SJSA1 (cell line): ENCODE data around the gene CAMK2B. TPM values are rescaled to one million over a fixed set of nuclear protein-coding genes. Genes with fewer than 3 reads are reported as not detected.

Experiments
- DNase-seq, 2 experiments: peaks; one replicate each; pipeline ENCODE4 v3.0.0-alpha.2; 2015 to 2020; ENCODE audit warnings: low spot score in 2 of 2, low read depth in 1 of 2
- H3K27ac ChIP-seq: fragments of 250-450 bp; sonication (Bioruptor Pico); 2 replicates; pipeline ENCODE4 v1.5.1; 2020; ENCODE audit warnings: mild to moderate bottlenecking, moderate library complexity
- H3K27me3 ChIP-seq: fragments of 250-450 bp; sonication (Bioruptor Pico); replicated peaks from 2 replicates; pipeline ENCODE4 v1.5.1; 2020; ENCODE audit warnings: mild to moderate bottlenecking, moderate library complexity
- H3K36me3 ChIP-seq: fragments of 250-450 bp; sonication (Bioruptor Pico); 2 replicates; pipeline ENCODE4 v1.5.1; 2020; ENCODE audit warnings: mild to moderate bottlenecking
- H3K4me1 ChIP-seq: fragments of 250-450 bp; sonication (Bioruptor Pico); replicated peaks from 2 replicates; pipeline ENCODE4 v1.6.1; 2021; ENCODE audit warnings: mild to moderate bottlenecking
- H3K4me3 ChIP-seq: fragments of 250-450 bp; sonication (Bioruptor Pico); 2 replicates; pipeline ENCODE4 v1.5.1; 2020; ENCODE audit warnings: mild to moderate bottlenecking
- H3K9me3 ChIP-seq: fragments of 250-450 bp; sonication (Bioruptor Pico); replicated peaks from 2 replicates; pipeline ENCODE4 v1.5.1; 2020; ENCODE audit warnings: mild to moderate bottlenecking
- total RNA-seq: library from RNA; depleted of rRNA; stranded (reverse); fragments of >200 nt; shearing (Covaris generic); gene quantifications from 2 replicates; pipeline ENCODE4 v1.2.3, GENCODE V29; 2014; rRNA removed

CAMK2B gene
- not detected in 2 replicates for total RNA-seq

DNA sequence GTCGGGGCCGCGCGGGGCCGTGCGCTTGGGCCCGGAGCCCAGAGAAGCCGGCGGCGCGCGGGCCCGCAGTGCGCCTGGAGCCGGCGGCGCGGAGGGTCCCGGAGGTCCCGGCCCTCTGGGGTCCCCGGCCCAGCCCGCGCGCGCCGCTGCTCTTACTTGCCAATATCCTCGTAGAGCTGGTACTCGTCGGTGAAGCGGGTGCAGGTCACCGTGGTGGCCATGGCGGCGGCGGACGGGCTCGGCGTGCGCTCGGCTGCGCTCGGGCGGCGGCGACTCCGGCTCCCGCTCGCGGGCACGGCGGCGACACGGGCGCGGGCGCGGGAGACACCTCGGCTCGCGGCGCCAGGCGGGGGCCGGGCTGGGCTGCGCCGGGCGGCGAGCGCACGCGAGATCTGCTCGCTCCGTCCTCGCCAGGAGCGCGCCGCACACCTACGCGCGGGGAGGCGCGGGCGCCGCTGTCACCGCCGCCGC lies at the start of gene CAMK2B:
Gene CAMK2B, minus strand, starts transcription at position 394 of the 471 bp plus-strand sequence. Its CDS starts 173 bp downstream, at position 221.
- H3K9me3 ChIP-seq, result no peaks in the 10 kb centered on the region
- no peak within 1 kb of the TSS for H3K27ac ChIP-seq
- no peak within 1 kb of the TSS; the same call in 1 of the 2 replicates for H3K4me3 ChIP-seq
- H3K36me3 ChIP-seq, result no peaks in the 10 kb centered on the region
- H3K4me1 ChIP-seq, result no peaks in the 10 kb centered on the region
- peaks cover 28% of the 10 kb centered on the region for H3K27me3 ChIP-seq
- DNase-seq, result no peak

DNA sequence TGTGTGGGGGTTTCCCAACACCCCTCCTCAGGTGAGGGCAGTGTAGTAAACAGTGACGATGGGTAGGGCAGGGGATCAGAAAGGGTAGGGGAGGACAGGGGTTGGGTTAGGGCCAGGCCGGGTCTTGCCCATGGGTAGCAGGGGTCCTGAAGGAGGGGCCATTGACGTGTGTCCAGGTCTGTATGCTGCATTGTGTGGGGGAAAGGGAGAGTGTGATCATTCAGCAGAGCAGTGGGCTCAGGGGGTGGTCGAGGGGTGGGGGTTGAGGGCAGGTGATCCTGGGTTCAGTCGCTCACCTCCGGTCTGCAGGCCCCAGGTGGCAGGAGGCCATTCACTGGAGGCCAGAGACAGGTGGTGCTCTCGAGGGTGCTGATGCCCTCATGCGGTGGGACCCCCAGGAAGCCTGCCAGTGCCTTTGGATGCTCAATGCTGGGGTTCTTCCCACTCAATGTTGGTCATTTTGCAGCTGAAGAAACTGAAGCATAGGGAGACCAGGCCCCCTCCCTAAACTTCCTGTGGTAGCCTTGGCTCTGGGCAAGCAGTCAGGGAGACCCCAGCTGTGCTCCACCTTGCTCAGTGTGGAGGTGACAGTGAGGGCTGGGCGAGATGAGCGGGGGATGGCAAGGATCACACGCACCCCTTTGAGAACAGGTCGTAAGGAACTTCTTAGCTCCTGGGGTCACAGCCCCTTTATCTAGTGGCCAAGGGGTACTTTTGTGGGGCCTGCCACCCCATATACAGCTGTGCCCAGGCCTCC lies 48.8 kb upstream of the CAMK2B start:
- Histone ChIP-seq H3K9me3 (no peaks in the 10 kb centered on the region), H3K27ac (no peak overlapping the region), H3K36me3 (no peaks in the 10 kb centered on the region), H3K27me3 (no peaks in the 10 kb centered on the region), H3K4me1 (peaks cover 20% of the 10 kb centered on the region), H3K4me3 (no peak overlapping the region)
- peak in 1 of 2 experiments; percentile 36 for DNase-seq

DNA sequence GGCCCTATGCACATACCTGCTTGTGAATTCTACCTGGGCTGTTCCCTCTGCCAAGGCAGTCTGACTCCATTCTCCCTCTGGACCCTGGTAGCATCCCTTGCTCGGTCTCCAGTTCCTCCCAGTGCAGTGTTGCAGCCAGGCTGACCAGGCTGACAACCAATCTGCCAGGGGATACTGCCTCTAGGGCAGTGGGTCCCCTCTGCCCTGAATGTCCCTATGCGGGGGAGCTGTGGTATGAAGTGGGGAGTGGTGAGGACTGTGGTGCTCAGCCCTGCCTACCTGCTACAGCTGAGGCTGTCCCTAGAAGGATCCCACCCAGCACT lies 48.0 kb upstream of the CAMK2B start:
- no peaks in the 10 kb centered on the region for H3K9me3 ChIP-seq
- no peaks in the 10 kb centered on the region for H3K27me3 ChIP-seq
- H3K36me3 ChIP-seq, result no peaks in the 10 kb centered on the region
- H3K4me1 ChIP-seq, result peaks cover 20% of the 10 kb centered on the region
- DNase-seq, result no peak
- H3K4me3 ChIP-seq, result no peak overlapping the region
- H3K27ac ChIP-seq, result no peak overlapping the region

DNA sequence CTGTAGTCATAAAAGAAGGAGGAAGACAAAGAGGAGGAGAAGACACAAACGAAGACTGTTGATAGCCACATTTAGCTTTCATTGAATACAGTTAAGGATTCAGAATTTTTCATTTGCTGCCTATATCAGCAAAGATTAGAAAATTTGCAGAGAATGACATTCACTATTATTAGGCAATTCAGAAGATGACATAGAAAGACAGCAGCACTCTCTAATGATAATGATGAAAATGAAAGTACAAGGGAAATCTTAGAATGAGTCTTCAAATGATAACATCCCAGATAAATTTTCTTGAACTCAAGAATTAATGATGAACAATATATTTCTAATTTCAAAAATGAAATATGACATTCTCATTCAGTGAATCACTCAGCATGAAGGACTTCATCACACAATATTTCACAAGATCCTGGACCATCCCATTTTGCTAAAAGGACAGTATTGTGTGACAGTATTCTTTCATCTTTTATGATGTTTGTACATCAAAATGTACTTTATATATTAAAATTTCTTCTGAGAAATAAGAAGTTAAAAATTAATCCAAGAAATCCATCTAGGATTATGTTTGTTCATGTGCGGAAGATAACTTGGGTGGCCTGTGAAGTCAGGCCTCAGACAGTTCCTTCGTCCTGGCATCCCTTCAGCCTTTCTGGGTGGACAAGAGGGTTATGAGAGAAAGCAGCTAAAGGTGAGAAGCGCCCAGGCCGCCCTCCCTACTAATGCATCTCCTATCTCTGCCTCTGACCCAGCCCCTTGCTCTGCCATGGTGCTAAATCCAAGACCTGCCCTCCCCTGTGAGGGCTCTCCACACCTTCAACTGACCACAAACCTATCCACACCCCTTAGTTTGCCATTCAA lies 47.4 kb upstream of the CAMK2B start:
- no peaks in the 10 kb centered on the region for H3K36me3 ChIP-seq

DNA sequence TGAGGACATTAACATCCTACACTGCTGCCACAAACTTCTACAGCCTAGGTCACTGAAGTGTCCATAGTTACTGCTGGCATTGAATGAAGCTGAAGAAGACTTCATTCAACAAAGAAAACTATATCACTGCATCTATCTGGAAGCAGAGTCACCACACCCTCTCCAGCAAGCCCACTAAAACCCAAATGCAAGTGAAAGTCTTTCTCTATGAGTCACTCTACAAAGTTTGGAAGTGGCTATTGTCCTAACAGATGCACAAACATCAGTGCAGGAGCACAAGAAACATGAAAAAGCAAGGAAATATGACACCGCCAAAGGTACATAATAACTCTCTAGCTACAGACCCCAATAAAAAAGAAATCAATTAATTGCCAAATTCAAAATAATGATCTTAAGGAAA lies 43.5 kb upstream of the CAMK2B start:
- Histone ChIP-seq H3K4me3 (no peak overlapping the region), H3K27ac (no peak overlapping the region), H3K4me1 (peaks cover 17% of the 10 kb centered on the region), H3K9me3 (no peaks in the 10 kb centered on the region), H3K27me3 (no peaks in the 10 kb centered on the region), H3K36me3 (no peaks in the 10 kb centered on the region)
- DNase-seq, result peak in 1 of 2 experiments; percentile 66

More for the DNA sequence above, 47.4 kb upstream of the CAMK2B start:
- Histone ChIP-seq H3K27me3 (no peaks in the 10 kb centered on the region), H3K9me3 (no peaks in the 10 kb centered on the region), H3K4me1 (peaks cover 20% of the 10 kb centered on the region), H3K27ac (no peak overlapping the region), H3K4me3 (no peak overlapping the region)
- DNase-seq, result no peak

DNA sequence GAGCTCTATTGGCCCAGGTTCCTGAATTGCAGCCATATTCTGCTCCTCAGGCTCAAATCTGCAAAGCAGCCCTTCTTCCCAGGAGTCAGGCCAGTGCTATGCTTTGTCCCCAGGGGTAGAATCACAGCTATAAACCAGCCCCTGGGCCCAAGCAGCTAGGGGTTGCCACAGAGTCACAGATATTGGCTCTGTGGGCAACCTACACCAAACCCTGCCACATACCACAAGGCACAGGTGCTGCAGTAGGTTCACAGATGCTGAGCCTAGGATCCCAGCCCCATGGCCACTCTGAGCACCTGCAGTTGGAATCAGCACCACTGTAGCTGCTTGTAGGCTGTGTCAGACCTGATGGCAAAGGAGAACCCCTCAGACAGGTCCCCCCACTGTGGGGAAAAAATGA lies 43.1 kb upstream of the CAMK2B start:
- Histone ChIP-seq H3K27ac (no peak overlapping the region), H3K4me3 (no peak overlapping the region), H3K36me3 (no peaks in the 10 kb centered on the region), H3K9me3 (no peaks in the 10 kb centered on the region), H3K4me1 (peaks cover 17% of the 10 kb centered on the region), H3K27me3 (no peaks in the 10 kb centered on the region)
- DNase-seq, result no peak

DNA sequence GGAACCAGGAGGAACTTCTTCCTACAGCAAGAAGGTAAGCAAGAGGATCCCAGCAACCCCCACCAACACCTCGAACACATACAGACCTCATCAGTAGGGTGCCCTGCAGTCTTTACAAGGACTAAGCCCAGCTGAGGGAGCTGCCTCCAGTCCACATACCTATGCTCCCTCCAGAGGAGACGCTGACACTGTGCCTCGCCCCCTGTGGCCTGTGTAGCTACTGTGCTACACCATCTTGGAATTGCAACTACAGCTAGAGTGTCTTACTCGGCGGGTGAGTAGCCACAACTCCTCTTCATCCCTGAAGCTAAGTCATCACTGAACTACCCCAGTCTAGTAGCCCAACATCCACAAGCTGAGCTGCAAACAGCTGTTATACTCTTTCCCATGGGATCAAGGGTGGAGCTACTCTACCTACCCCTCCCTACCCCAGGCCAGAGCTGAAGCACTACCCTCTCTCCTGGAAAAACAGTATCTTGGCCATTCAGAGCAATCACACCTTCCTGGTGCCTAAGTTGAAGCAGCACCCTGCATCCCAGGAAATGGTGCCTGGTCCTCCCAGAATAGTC lies 42.2 kb upstream of the CAMK2B start:
- H3K27me3 ChIP-seq, result no peaks in the 10 kb centered on the region
- H3K36me3 ChIP-seq, result no peaks in the 10 kb centered on the region
- no peak overlapping the region for H3K4me3 ChIP-seq
- no peaks in the 10 kb centered on the region for H3K9me3 ChIP-seq
- H3K4me1 ChIP-seq, result peaks cover 17% of the 10 kb centered on the region
- H3K27ac ChIP-seq, result no peak overlapping the region
- DNase-seq, result no peak

DNA sequence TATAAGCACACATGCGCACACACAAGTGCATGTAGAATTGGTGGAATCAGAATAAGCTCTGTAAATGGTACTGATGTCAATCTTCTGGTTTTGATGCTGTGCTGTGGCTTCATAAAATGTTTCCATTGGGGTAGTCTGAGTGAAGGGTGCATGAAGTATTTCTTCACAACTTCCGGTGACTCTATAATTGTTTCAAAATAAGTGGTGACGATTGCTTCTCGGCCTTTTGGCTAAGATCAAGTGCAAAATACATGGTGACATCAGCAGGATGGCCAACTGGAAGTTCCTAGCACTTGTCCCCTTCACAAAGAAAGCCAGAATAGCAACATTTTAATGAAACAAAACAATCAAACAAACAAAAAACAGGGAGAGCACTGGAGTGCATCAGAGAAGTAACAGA lies 41.6 kb upstream of the CAMK2B start:
- Histone ChIP-seq H3K4me3 (no peak overlapping the region), H3K27ac (no peak overlapping the region), H3K4me1 (peaks cover 17% of the 10 kb centered on the region), H3K9me3 (no peaks in the 10 kb centered on the region), H3K36me3 (no peaks in the 10 kb centered on the region), H3K27me3 (no peaks in the 10 kb centered on the region)
- DNase-seq, result no peak

DNA sequence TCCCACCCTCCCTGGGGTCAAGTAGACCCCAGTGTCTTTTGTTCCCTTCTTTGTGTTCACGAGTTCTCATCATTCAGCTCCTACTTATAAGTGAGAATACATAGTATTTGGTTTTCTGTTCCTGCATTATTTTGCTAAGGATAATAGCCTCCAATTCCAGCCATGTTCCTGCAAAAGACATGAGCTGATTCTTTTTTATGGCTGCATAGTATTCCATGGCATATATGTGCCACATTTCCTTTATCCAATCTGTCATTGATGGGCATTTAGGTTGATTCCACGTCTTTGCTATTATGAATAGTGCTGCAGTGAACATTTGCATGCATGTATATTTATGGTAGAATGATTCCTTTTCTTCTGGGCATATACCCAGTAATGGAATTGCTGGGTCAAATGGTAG lies 28.3 kb upstream of the CAMK2B start:
- Histone ChIP-seq H3K4me3 (no peak overlapping the region), H3K27me3 (peaks cover 6% of the 10 kb centered on the region; the same call in 1 of the 2 replicates), H3K9me3 (peaks cover 4% of the 10 kb centered on the region; the same call in 1 of the 2 replicates), H3K4me1 (no peaks in the 10 kb centered on the region), H3K36me3 (no peaks in the 10 kb centered on the region), H3K27ac (no peak overlapping the region)
- DNase-seq, result no peak

DNA sequence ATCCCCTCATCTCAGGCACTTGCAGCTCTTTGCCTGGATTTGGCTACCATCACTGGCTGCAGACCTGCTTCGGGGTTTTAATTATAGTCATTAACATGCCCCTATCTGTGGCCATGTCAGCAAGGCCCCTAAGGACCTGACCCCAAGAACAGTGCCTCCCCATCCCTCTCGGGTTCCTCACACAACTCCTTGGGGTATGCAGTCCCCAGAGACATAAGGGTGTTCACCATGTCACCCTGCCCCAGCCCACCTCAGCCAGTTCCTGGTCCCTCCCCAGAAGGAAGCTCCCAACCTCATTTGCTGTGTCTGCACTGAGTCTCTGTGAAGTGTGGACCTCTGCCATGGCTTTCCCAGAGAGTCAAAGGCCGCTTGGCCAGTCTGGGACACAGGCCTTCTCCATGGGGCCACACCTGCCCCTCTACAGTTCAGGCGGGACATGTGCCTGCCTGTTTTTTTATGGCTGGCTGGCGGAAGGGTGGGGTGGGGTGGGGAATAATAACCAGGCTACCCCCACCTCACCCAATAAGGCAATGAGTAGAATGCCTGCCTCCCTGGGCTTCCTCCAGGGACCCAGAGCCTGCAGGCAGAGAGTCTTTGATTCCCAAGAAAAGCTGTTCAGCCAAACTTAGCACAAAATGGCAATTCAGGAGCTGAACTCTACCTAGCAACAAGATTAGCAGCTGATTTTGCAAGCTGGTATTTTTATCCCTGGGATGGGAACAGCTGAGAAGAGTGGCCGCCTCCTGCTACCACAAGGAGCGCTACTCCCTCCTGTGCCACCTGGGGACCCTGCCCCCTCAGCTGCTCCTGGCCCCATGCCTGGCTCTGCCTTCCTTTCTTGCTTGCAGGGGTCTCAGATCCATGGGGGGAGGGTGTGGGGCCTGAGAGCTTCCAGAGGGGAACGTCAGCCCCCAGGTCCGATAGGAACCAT lies 23.7 kb upstream of the CAMK2B start:
- no peaks in the 10 kb centered on the region for H3K36me3 ChIP-seq
- 0 out of 2 replicates have a peak, but pooled peaks cover 2% of the 10 kb centered on the region for H3K9me3 ChIP-seq
- H3K4me1 ChIP-seq, result no peaks in the 10 kb centered on the region
- no peak overlapping the region for H3K4me3 ChIP-seq
- no peak overlapping the region for H3K27ac ChIP-seq
- no peak for DNase-seq
- H3K27me3 ChIP-seq, result no peaks in the 10 kb centered on the region

DNA sequence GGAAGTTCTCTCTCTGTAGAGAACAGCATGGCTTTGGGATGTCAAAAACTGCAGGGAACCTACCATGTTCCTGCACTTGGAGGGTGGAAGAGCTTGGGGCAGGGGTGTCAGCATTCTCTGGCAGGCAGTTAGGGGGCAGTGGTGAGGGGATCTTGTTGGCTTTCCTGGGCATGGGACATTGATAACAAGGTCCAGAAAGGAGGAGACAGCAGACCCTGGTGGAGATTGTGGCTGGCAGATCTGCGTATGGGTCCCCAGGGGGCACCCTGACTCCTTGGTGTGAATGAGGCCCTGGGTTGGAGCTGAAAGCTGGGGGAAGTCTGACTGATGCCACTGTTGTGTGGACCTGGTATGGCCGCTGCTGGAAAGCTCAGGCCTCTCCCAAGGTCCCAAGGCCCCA lies 22.9 kb upstream of the CAMK2B start:
- Histone ChIP-seq H3K36me3 (no peaks in the 10 kb centered on the region), H3K27ac (no peak overlapping the region), H3K4me1 (no peaks in the 10 kb centered on the region), H3K4me3 (no peak overlapping the region), H3K9me3 (no peaks in the 10 kb centered on the region), H3K27me3 (no peaks in the 10 kb centered on the region)
- peak; percentile 29 to 63 for DNase-seq

DNA sequence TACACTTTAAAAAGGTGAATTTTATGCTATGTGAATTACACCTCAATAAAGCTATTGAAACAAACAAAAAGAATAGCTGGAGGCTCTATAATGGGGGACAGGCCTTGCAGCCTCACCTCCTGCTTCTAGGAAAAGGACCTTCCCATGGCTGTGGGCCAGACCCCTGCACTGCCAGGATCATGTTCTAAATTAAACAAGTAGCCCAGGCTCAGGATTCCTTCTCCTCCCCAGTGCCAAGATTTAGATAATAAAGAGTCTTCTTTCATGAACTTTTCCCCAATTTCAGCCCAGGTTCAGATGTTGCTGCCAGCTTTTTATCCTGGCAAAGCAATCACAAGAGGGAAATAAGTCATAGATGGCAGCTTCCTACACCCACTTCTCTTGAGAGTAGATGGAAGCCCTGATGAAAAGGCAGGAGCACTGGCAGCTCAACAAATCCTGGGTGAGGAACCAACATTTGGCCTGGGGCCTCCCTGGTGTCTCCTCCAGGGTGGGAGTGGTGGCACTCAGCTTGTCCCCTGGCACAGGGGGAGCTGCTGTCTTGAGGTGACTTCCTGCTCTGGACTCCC lies 22.2 kb upstream of the CAMK2B start:
- Histone ChIP-seq H3K4me1 (no peaks in the 10 kb centered on the region), H3K27ac (no peak overlapping the region), H3K36me3 (no peaks in the 10 kb centered on the region), H3K4me3 (no peak overlapping the region), H3K27me3 (no peaks in the 10 kb centered on the region), H3K9me3 (no peaks in the 10 kb centered on the region)
- DNase-seq, result no peak

DNA sequence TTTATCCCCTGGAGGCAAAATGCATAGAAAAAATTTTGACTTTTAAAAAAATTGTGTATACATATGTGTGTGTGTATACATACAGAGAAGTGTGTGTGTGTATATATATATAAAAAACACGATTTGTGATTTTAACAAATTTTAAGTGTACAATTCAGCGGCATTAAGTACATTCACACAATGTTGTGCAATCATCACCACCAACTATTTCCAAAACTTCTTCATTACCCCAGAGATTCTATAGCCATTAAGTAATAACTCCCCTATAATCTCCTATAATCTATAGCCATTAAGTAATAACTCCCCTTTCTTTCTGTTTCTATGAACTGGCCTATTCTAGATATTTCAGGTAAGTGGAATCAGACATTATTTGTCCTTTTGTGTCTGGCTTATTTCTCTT lies 20.7 kb upstream of the CAMK2B start:
- no peak overlapping the region for H3K27ac ChIP-seq
- H3K4me1 ChIP-seq, result no peaks in the 10 kb centered on the region
- H3K27me3 ChIP-seq, result no peaks in the 10 kb centered on the region
- no peaks in the 10 kb centered on the region for H3K36me3 ChIP-seq
- no peaks in the 10 kb centered on the region for H3K9me3 ChIP-seq
- H3K4me3 ChIP-seq, result no peak overlapping the region
- no peak for DNase-seq
